ENCODE measurements around the gene MATN1. TPM values are rescaled to one million over a fixed set of nuclear protein-coding genes. Genes with fewer than 3 reads are reported as not detected.
A peak's percentile ranks its signal among the peaks of the same experiment; 100 is the strongest.

MATN1 gene
- total RNA-seq, 1 donor from 2014 or later = 0.85 TPM

DNA sequence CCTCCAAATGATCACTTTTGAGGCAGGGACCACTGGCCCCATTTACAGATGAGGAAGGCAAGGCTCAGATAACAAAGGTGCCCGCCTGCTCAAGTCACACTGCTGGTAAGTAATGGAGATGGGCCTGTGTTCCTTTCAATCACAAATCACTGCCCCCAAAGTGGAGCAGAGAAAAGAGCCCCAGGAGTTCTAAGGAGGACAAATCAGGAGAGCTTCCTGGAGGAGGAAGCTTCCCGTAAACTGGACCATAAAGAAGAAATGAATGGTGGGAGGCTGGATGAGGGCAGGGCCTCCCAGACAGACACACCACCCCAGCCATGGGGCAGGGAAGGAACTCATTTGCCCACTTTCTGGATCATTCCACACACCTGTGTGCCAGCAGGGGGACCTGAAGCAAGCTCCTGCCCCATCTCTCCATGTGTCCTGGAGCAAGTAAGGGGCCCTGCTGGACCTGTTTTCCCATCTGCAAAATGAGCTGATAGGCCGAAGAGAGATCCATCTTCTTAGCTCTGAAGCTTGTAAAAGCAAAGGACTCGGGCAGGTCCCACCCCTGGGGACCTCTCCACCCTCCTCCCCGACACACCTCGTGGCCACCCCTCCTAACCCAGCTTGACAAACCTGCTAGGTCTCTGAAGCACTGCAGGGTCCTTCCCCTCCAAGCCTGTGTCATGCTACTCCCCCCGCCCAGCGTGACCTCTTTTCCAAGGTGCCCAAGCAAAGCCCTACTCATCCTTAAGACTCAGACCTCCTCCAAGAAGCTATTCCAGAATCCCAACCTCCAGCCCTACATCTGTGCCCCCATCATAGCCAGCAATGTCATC, 28.7 kb upstream of the MATN1 start:
- Histone ChIP-seq H3K36me3 (no peaks in the 10 kb centered on the region), H3K4me3 (no peak overlapping the region), H3K9me3 (no peaks in the 10 kb centered on the region), H3K4me1 (no peaks in the 10 kb centered on the region), H3K27ac (no peak overlapping the region), H3K27me3 (no peaks in the 10 kb centered on the region)
- intact Hi-C loops (cut with DNase I) = no loop called here
- TF ChIP-seq CTCF (IDR thresholded peaks at IDR 0.05) = no peak
- DNase-seq (ENCODE audit: low spot score in 2 of 2) = no peak

DNA sequence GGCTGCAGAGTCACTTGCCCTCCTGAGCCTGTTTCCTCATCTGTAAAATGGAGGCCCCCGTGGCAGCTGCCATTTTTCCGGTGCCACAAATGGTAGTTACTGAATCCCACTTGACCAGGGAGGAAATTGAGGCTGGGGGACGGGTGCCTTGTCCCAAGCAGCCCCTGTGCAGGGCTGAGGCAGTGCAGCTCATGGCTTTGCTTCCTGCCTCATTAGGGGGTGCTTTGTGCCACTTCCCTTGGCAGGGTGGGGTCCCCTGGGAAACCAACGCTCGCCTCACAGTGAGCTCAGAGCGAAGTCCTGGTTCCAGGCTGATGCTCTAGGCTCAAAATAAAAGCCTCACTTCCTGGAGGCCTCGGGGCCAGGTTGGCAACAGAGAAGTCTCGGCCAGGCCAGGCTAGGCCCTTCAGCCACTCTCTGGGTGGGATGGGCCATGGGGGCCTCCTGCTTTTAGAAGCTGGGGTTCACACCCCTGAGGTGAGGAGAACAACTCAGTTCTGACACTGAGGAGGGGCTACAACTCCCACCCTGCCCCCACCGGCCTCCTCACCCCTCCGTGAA, 27.4 kb upstream of the MATN1 start:
- intact Hi-C loops (cut with DNase I) = no loop called here
- DNase-seq (ENCODE audit: low spot score in 2 of 2) = no peak
- Histone ChIP-seq H3K4me3 (no peak overlapping the region), H3K27ac (peak overlapping the region in 1 of 2 donors; percentile 48), H3K27me3 (no peaks in the 10 kb centered on the region), H3K36me3 (no peaks in the 10 kb centered on the region), H3K9me3 (no peaks in the 10 kb centered on the region), H3K4me1 (no peaks in the 10 kb centered on the region)
- no peak for TF ChIP-seq CTCF (IDR thresholded peaks at IDR 0.05)

GRCh38 chr1:30749691-30750583, 26.6 kb upstream of the MATN1 start:
- no peaks in the 10 kb centered on the region for H3K27me3 ChIP-seq
- no peak for DNase-seq (ENCODE audit: low spot score in 2 of 2)
- no peaks in the 10 kb centered on the region for H3K4me1 ChIP-seq
- intact Hi-C loops (cut with DNase I) = no loop called here
- H3K4me3 ChIP-seq = no peak overlapping the region
- no peaks in the 10 kb centered on the region for H3K36me3 ChIP-seq
- no peak overlapping the region for H3K27ac ChIP-seq
- TF ChIP-seq CTCF (IDR thresholded peaks at IDR 0.05) = no peak
- H3K9me3 ChIP-seq = no peaks in the 10 kb centered on the region

DNA sequence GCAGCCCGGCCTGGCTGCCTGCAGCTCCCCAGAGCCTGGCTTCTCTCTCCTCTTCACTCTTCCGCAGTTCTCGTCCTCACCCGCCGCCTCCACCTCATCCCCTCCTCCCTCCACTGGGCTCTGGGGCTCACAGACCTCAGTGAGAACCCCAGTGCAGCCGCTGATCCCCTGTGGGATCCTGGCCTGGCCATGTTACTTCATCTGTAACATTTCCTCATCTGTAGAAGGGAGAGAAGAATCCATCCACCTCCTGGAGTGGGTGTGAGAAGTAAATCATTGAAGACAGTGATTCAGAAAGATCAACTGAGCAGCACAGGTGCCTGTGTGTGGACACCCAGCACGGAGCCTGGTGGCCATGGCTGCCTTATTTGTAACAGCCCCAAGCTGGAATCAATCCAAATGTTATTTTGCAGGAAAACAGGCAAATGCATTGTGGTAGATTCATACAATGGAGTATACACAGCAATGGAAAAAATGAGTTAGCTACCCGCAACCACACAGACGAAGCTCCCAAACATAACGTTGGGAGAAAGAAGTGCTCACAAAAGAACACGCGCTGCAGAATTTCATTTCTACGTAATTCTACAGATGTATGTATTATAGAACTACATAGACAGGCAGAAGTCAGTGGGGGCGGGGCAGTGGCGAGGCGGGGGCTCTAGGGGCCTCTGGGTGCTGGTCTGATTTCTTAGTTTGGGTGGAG, 25.5 kb upstream of the MATN1 start:
- Histone ChIP-seq H3K4me1 (no peaks in the 10 kb centered on the region), H3K9me3 (no peaks in the 10 kb centered on the region), H3K27ac (peak overlapping the region in 1 of 2 donors; percentile 1), H3K4me3 (no peak overlapping the region), H3K36me3 (no peaks in the 10 kb centered on the region), H3K27me3 (no peaks in the 10 kb centered on the region)
- intact Hi-C loops (cut with DNase I) = no loop called here
- TF ChIP-seq CTCF (IDR thresholded peaks at IDR 0.05) = no peak
- DNase-seq (ENCODE audit: low spot score in 2 of 2) = no peak

- intact Hi-C loops (cut with DNase I) = no loop called here
- H3K27ac ChIP-seq = peak overlapping the region in 1 of 2 donors; percentile 1
- H3K4me3 ChIP-seq = no peak overlapping the region
- TF ChIP-seq CTCF (IDR thresholded peaks at IDR 0.05) = no peak
- H3K4me1 ChIP-seq = no peaks in the 10 kb centered on the region
- no peak for DNase-seq (ENCODE audit: low spot score in 2 of 2)
- H3K36me3 ChIP-seq = no peaks in the 10 kb centered on the region
- H3K9me3 ChIP-seq = no peaks in the 10 kb centered on the region
- H3K27me3 ChIP-seq = no peaks in the 10 kb centered on the region
These were observed 24.8 kb upstream of the MATN1 start for GRCh38 chr1:30748098-30748698.

All from ascending aorta (tissue), 2 donors.